Measurements from ENCODE around the gene PLXNA4. TPM values are rescaled to one million over a fixed set of nuclear protein-coding genes. Genes with fewer than 3 reads are reported as not detected.

The PLXNA4 gene
- total and polyA plus RNA-seq, 8 donors: 0.19 to 1.6 (median 0.47) TPM

DNA sequence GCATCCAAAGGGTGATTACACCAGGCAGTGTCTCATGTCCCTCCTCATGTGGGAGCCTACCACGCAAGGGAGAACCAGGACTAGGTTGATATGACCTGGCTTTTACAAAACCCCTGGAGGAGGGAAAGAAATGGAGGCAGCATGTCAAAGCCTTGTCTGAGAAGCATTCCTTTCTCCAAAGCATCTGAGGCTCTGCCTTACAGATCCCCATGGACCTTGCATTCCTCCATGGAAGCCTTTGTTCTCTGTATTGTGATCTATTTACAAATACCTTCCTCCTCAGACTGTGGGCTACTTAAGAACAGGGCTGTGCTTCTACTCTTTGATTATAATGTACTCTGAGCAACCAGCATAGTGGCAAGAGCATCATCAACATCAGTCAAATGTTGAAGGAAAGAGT, 197.0 kb downstream of the PLXNA4 start:
- DNase-seq (no peak), FAIRE-seq (no peak)
- 67 to 77% methylated on average over 1 of the region's 1 CpG for WGBS, 2 donors

GRCh38 chr7:132377703-132378584, 198.3 kb downstream of the PLXNA4 start:
- WGBS, 2 donors: 81 to 89% methylated on average over 8 of the region's 8 CpGs
- ATAC-seq: no peak

More for the DNA sequence above, 197.0 kb downstream of the PLXNA4 start:
- no peaks in the 10 kb centered on the region for H3K9me3 ChIP-seq
- H3K4me3 ChIP-seq: no peak overlapping the region
- no peak overlapping the region for H3K27ac ChIP-seq
- intact Hi-C loops (cut with DNase I): no loop called here
- no peaks in the 10 kb centered on the region for H3K36me3 ChIP-seq
- H3K27me3 ChIP-seq: no peaks in the 10 kb centered on the region
- no peaks in the 10 kb centered on the region for H3K4me1 ChIP-seq
- no peak for TF ChIP-seq CTCF (IDR thresholded peaks at IDR 0.05)
- ATAC-seq: no peak

DNA sequence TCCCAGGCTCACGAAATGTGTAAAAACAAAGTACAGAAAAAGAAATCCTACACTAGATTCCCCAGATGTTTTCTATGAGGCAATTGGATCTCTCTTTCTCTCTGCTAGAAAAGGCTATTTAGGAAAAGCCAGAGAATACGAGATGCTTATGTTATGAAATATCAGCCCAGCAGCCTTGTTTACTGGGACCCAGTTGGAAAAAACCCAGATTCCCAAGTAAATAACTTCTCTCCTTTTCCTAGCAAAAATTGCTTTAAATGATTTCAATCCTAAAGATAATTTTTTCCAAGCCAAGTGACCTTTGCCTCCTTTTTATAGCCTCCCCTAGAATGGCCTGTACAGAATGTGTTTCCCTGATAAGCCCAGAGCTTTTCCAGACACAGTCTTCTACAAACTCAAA, 199.3 kb downstream of the PLXNA4 start:
- Histone ChIP-seq H3K9me3 (no peaks in the 10 kb centered on the region), H3K27ac (no peak overlapping the region), H3K36me3 (no peaks in the 10 kb centered on the region), H3K27me3 (no peaks in the 10 kb centered on the region), H3K4me3 (no peak overlapping the region), H3K4me1 (no peaks in the 10 kb centered on the region)
- no peak for ATAC-seq
- FAIRE-seq: no peak
- intact Hi-C loops (cut with DNase I): no loop called here
- no peak for DNase-seq
- 40 to 45% methylated on average over 2 of the region's 2 CpGs for WGBS, 2 donors
- TF ChIP-seq CTCF (IDR thresholded peaks at IDR 0.05): no peak

More at GRCh38 chr7:132377703-132378584, 198.3 kb downstream of the PLXNA4 start:
- no peak for FAIRE-seq
- intact Hi-C loops (cut with DNase I): no loop called here
- Histone ChIP-seq H3K9me3 (no peaks in the 10 kb centered on the region), H3K27ac (no peak overlapping the region), H3K4me3 (no peak overlapping the region), H3K4me1 (no peaks in the 10 kb centered on the region), H3K27me3 (no peaks in the 10 kb centered on the region), H3K36me3 (no peaks in the 10 kb centered on the region)
- TF ChIP-seq CTCF (IDR thresholded peaks at IDR 0.05): no peak
- DNase-seq: no peak

GRCh38 chr7:132376361-132377013, 199.8 kb downstream of the PLXNA4 start:
- Histone ChIP-seq H3K4me1 (no peaks in the 10 kb centered on the region), H3K36me3 (no peaks in the 10 kb centered on the region), H3K4me3 (no peak overlapping the region), H3K27me3 (no peaks in the 10 kb centered on the region), H3K27ac (no peak overlapping the region), H3K9me3 (no peaks in the 10 kb centered on the region)
- WGBS, 2 donors: 80% methylated on average over 5 of the region's 5 CpGs
- TF ChIP-seq CTCF (IDR thresholded peaks at IDR 0.05): no peak
- intact Hi-C loops (cut with DNase I): no loop called here
- DNase-seq (no peak), ATAC-seq (no peak), FAIRE-seq (no peak)

- ATAC-seq (no peak), FAIRE-seq (no peak), DNase-seq (no peak)
- WGBS, 2 donors: 78 to 84% methylated on average over 4 of the region's 4 CpGs
- Histone ChIP-seq H3K4me3 (no peak overlapping the region), H3K36me3 (no peaks in the 10 kb centered on the region), H3K27me3 (no peaks in the 10 kb centered on the region), H3K9me3 (no peaks in the 10 kb centered on the region), H3K4me1 (no peaks in the 10 kb centered on the region), H3K27ac (no peak overlapping the region)
- TF ChIP-seq CTCF (IDR thresholded peaks at IDR 0.05): no peak
- intact Hi-C loops (cut with DNase I): no loop called here
Measured at GRCh38 chr7:132373879-132374278, 202.4 kb downstream of the PLXNA4 start.

Data from pancreas (tissue), 10 donors.